Trophoblast cell (in vitro differentiated cells and primary cell): ENCODE data around the gene EPB41L1.
A peak's percentile ranks its signal among the peaks of the same experiment; 100 is the strongest.

Experiments used
- DNase-seq, 2 donors: peaks; one replicate each; pipeline ENCODE4 v3.0.0-alpha.2; 2016
- H2AFZ ChIP-seq: 2 replicates; pipeline ENCODE4 v1.6.1; 2013; ENCODE audit warnings: low read length, moderate library complexity, mild to moderate bottlenecking; ENCODE audit not compliant: insufficient read depth, poor library complexity
- H2AK5ac ChIP-seq: 2 replicates; pipeline ENCODE4 v1.6.1; 2013; ENCODE audit warnings: mild to moderate bottlenecking, low read length
- H2BK120ac ChIP-seq: 2 replicates; pipeline ENCODE4 v1.6.1; 2013; ENCODE audit warnings: low read length, mild to moderate bottlenecking, moderate library complexity; ENCODE audit not compliant: insufficient read depth, poor library complexity
- H2BK12ac ChIP-seq: 2 replicates; pipeline ENCODE4 v1.6.1; 2013; ENCODE audit warnings: mild to moderate bottlenecking, low read length, moderate library complexity
- H2BK5ac ChIP-seq: 2 replicates; pipeline ENCODE4 v1.6.1; 2013; ENCODE audit warnings: low read length, low read depth, moderate library complexity, mild to moderate bottlenecking; ENCODE audit not compliant: poor library complexity
- H3K14ac ChIP-seq: 2 replicates; pipeline ENCODE4 v1.6.1; 2013; ENCODE audit warnings: mild to moderate bottlenecking, low read length
- H3K18ac ChIP-seq: 2 replicates; pipeline ENCODE4 v1.6.1; 2013; ENCODE audit warnings: mild to moderate bottlenecking, low read length
- H3K23ac ChIP-seq: 2 replicates; pipeline ENCODE4 v1.6.1; 2013; ENCODE audit warnings: low read length
- H3K27ac ChIP-seq: 2 replicates; pipeline ENCODE4 v1.5.1; 2013; ENCODE audit warnings: low read depth, mild to moderate bottlenecking, inconsistent platforms, low read length, moderate library complexity
- H3K27me3 ChIP-seq: 2 replicates; pipeline ENCODE4 v1.6.1; 2013; ENCODE audit warnings: inconsistent platforms, mild to moderate bottlenecking, low read length, moderate library complexity; ENCODE audit not compliant: insufficient read depth
- H3K36me3 ChIP-seq, 2 experiments: 1 replicate in 1 of 2; 2 replicates in 1 of 2; pipeline ENCODE4 v1.6.1; 2013; ENCODE audit warnings: low read length in 2 of 2, mild to moderate bottlenecking in 2 of 2, moderate library complexity in 1 of 2; ENCODE audit not compliant: insufficient read depth in 2 of 2, control insufficient read depth in 1 of 2
- H3K4ac ChIP-seq: 2 replicates; pipeline ENCODE4 v1.6.1; 2013; ENCODE audit warnings: low read depth, mild to moderate bottlenecking, low read length, moderate library complexity
- H3K4me1 ChIP-seq, 2 experiments: 1 replicate in 1 of 2; 2 replicates in 1 of 2; pipeline ENCODE4 v1.6.1; 2013; ENCODE audit warnings: low read length in 2 of 2, mild to moderate bottlenecking in 2 of 2, moderate library complexity in 1 of 2; ENCODE audit not compliant: insufficient read depth in 2 of 2, control insufficient read depth in 1 of 2
- H3K4me2 ChIP-seq: 2 replicates; pipeline ENCODE4 v1.6.1; 2013; ENCODE audit warnings: inconsistent platforms, mild to moderate bottlenecking, low read length, moderate library complexity
- H3K4me3 ChIP-seq: 2 replicates; pipeline ENCODE4 v1.5.1; 2013; ENCODE audit warnings: mild to moderate bottlenecking, low read depth, low read length, inconsistent platforms
- H3K79me1 ChIP-seq: one replicate; pipeline ENCODE4 v1.6.1; 2013; ENCODE audit warnings: low read length
- H3K79me2 ChIP-seq: 2 replicates; pipeline ENCODE4 v1.6.1; 2013; ENCODE audit warnings: low read length, mild to moderate bottlenecking; ENCODE audit not compliant: control insufficient read depth, insufficient read depth, poor library complexity
- H3K9ac ChIP-seq: 2 replicates; pipeline ENCODE4 v1.6.1; 2013; ENCODE audit warnings: mild to moderate bottlenecking, low read length
- H3K9me3 ChIP-seq: 2 replicates; pipeline ENCODE4 v1.6.1; 2013; ENCODE audit warnings: low read depth, mild to moderate bottlenecking, control low read depth, inconsistent platforms, low read length; ENCODE audit not compliant: insufficient read depth
- H4K12ac ChIP-seq: 2 replicates; pipeline ENCODE4 v1.6.1; 2013; ENCODE audit warnings: low read depth, mild to moderate bottlenecking, low read length, moderate library complexity
- H4K8ac ChIP-seq: 2 replicates; pipeline ENCODE4 v1.6.1; 2013; ENCODE audit warnings: low read depth, mild to moderate bottlenecking, low read length, moderate library complexity
- H4K91ac ChIP-seq: one replicate; pipeline ENCODE4 v1.6.1; 2013; ENCODE audit warnings: low read depth, mild to moderate bottlenecking, low read length, moderate library complexity
- WGBS: extraction: QIAGEN DNeasy Blood & Tissue Kit; methylation state at CpG from one replicate; pipeline ENCODE4 v1.1.7; 2013; ENCODE audit warnings: missing lambda C conversion rate; ENCODE audit not compliant: insufficient read length, insufficient coverage; ENCODE audit errors: extremely low coverage; 5-methylcytosine and 5-hydroxymethylcytosine counted together

The EPB41L1 gene

GRCh38 chr20:36113036-36113435 lies 41.5 kb upstream of the EPB41L1 start:
- no peak overlapping the region for H2BK5ac ChIP-seq
- H3K9me3 ChIP-seq, result no peaks in the 10 kb centered on the region
- no peak overlapping the region for H2AFZ ChIP-seq
- H3K4me3 ChIP-seq, result no peak overlapping the region
- H3K79me1 ChIP-seq, result no peaks in the 10 kb centered on the region
- H3K36me3 ChIP-seq, result no peaks in the 10 kb centered on the region
- WGBS, result no CpG with 5 or more reads among the region's 5 CpGs
- H3K79me2 ChIP-seq, result no peaks in the 10 kb centered on the region
- H3K14ac ChIP-seq, result no peak overlapping the region
- H3K23ac ChIP-seq, result no peak overlapping the region
- no peak overlapping the region for H2BK120ac ChIP-seq
- H4K12ac ChIP-seq, result no peak overlapping the region
- DNase-seq, result no peak
- H3K9ac ChIP-seq, result no peak overlapping the region
- no peak overlapping the region for H3K18ac ChIP-seq
- no peak overlapping the region for H4K8ac ChIP-seq
- H4K91ac ChIP-seq, result no peak overlapping the region
- no peak overlapping the region for H2AK5ac ChIP-seq
- no peak overlapping the region for H3K4me2 ChIP-seq
- H3K27ac ChIP-seq, result no peak overlapping the region
- no peak overlapping the region for H2BK12ac ChIP-seq
- H3K4me1 ChIP-seq, result peaks cover 24 to 31% of the 10 kb centered on the region in 2 experiments
- no peak overlapping the region for H3K4ac ChIP-seq
- H3K27me3 ChIP-seq, result no peaks in the 10 kb centered on the region

- H3K14ac ChIP-seq, result no peak overlapping the region
- no peak overlapping the region for H3K23ac ChIP-seq
- no peak overlapping the region for H3K4me3 ChIP-seq
- H2BK12ac ChIP-seq, result no peak overlapping the region
- H3K79me2 ChIP-seq, result no peaks in the 10 kb centered on the region
- no peaks in the 10 kb centered on the region for H3K79me1 ChIP-seq
- no CpG with 5 or more reads among the region's 13 CpGs for WGBS
- H3K18ac ChIP-seq, result no peak overlapping the region
- H3K36me3 ChIP-seq, result no peaks in the 10 kb centered on the region
- no peak overlapping the region for H4K91ac ChIP-seq
- no peak overlapping the region for H4K8ac ChIP-seq
- no peak overlapping the region for H4K12ac ChIP-seq
- H2BK5ac ChIP-seq, result no peak overlapping the region
- H3K4me2 ChIP-seq, result no peak overlapping the region
- peaks cover 24 to 31% of the 10 kb centered on the region in 2 experiments for H3K4me1 ChIP-seq
- H2AFZ ChIP-seq, result no peak overlapping the region
- no peak overlapping the region for H2BK120ac ChIP-seq
- H3K27me3 ChIP-seq, result no peaks in the 10 kb centered on the region
- no peaks in the 10 kb centered on the region for H3K9me3 ChIP-seq
- no peak overlapping the region for H3K4ac ChIP-seq
- no peak overlapping the region for H3K27ac ChIP-seq
- no peak overlapping the region for H2AK5ac ChIP-seq
- DNase-seq, result peak in 1 of 2 donors; percentile 8
- H3K9ac ChIP-seq, result no peak overlapping the region
These were observed 40.8 kb upstream of the EPB41L1 start for GRCh38 chr20:36113566-36114250.

GRCh38 chr20:36114707-36115106 lies 39.8 kb upstream of the EPB41L1 start:
- H3K4me2 ChIP-seq, result no peak overlapping the region

GRCh38 chr20:36115925-36116324 lies 38.6 kb upstream of the EPB41L1 start:
- Histone ChIP-seq H3K9ac (no peak overlapping the region), H3K23ac (no peak overlapping the region), H3K4ac (no peak overlapping the region), H2BK12ac (no peak overlapping the region), H3K4me1 (peaks cover 24 to 29% of the 10 kb centered on the region in 2 experiments), H3K27ac (no peak overlapping the region), H3K18ac (no peak overlapping the region), H2BK5ac (no peak overlapping the region), H4K8ac (no peak overlapping the region), H3K36me3 (no peaks in the 10 kb centered on the region), H4K12ac (no peak overlapping the region), H2AFZ (no peak overlapping the region), H3K27me3 (no peaks in the 10 kb centered on the region), H3K79me1 (no peaks in the 10 kb centered on the region), H3K9me3 (no peaks in the 10 kb centered on the region), H3K79me2 (no peaks in the 10 kb centered on the region), H3K14ac (no peak overlapping the region), H3K4me3 (no peak overlapping the region), H3K4me2 (no peak overlapping the region), H4K91ac (no peak overlapping the region), H2AK5ac (no peak overlapping the region), H2BK120ac (no peak overlapping the region)
- peak in 1 of 2 donors; percentile 57 for DNase-seq

More at GRCh38 chr20:36114707-36115106, 39.8 kb upstream of the EPB41L1 start:
- Histone ChIP-seq H3K27me3 (no peaks in the 10 kb centered on the region), H4K91ac (no peak overlapping the region), H3K4ac (no peak overlapping the region), H3K23ac (no peak overlapping the region), H3K9ac (no peak overlapping the region), H3K14ac (no peak overlapping the region), H2BK120ac (no peak overlapping the region), H2AK5ac (no peak overlapping the region), H4K12ac (no peak overlapping the region), H3K36me3 (no peaks in the 10 kb centered on the region), H3K79me2 (no peaks in the 10 kb centered on the region), H3K4me1 (peaks cover 24 to 31% of the 10 kb centered on the region in 2 experiments), H3K9me3 (no peaks in the 10 kb centered on the region), H2BK12ac (no peak overlapping the region), H2AFZ (no peak overlapping the region), H3K79me1 (no peaks in the 10 kb centered on the region), H3K27ac (no peak overlapping the region), H4K8ac (no peak overlapping the region), H2BK5ac (no peak overlapping the region), H3K18ac (no peak overlapping the region), H3K4me3 (no peak overlapping the region)
- no CpG with 5 or more reads among the region's 3 CpGs for WGBS
- DNase-seq, result no peak
